CD4-positive, alpha-beta T cell (primary cell): ENCODE measurements around the gene IMPDH2. TPM values are rescaled to one million over a fixed set of nuclear protein-coding genes. Genes with fewer than 3 reads are reported as not detected.

ENCODE experiments used
- ATAC-seq: fragments of 200-7000 bp; cut with Tn5 transposase; one replicate; pipeline ENCODE4 v1.10.0; 2022; ENCODE audit warnings: mild to moderate bottlenecking; ENCODE audit not compliant: poor library complexity
- CTCF ChIA-PET: fragments of 350-600 bp; sonication (Branson Sonifier 250); formaldehyde crosslinking; loops from one replicate; lab custom pipeline; 2021; ENCODE audit warnings: antibody characterized with exemption, inconsistent platforms; lab: Charles Lee
- POLR2A ChIA-PET: fragments of 350-600 bp; sonication (Branson Sonifier 250); formaldehyde crosslinking; loops from one replicate; lab custom pipeline; 2021; ENCODE audit warnings: antibody characterized with exemption, inconsistent platforms; lab: Charles Lee
- DNase-seq, 14 experiments: peaks; one replicate each; pipeline ENCODE4 v3.0.0-alpha.2; 2013 to 2020; ENCODE audit warnings: mixed read lengths in 2 of 14
- H3K27ac ChIP-seq, 2 donors: one replicate each; pipeline versions ENCODE4 v1.5.1 to v1.7.0; 2013; ENCODE audit warnings: low read length in 2 of 2, low read depth in 1 of 2, mild to moderate bottlenecking in 1 of 2
- H3K27me3 ChIP-seq, 2 experiments: 1 replicate in 1 of 2; 2 replicates in 1 of 2; pipeline versions ENCODE4 v1.6.1 to v1.7.0; 2013; ENCODE audit warnings: low read length in 2 of 2, control low read depth in 1 of 2, mild to moderate bottlenecking in 1 of 2, moderate library complexity in 1 of 2; ENCODE audit not compliant: insufficient read depth in 2 of 2, control insufficient read depth in 1 of 2
- H3K36me3 ChIP-seq: one replicate; pipeline ENCODE4 v1.6.1; 2013; ENCODE audit warnings: low read length, control low read depth; ENCODE audit not compliant: insufficient read depth
- H3K4me1 ChIP-seq: one replicate; pipeline ENCODE4 v1.6.1; 2013; ENCODE audit warnings: low read length, control low read depth; ENCODE audit not compliant: insufficient read depth
- H3K4me3 ChIP-seq: one replicate; pipeline ENCODE4 v1.5.1; 2013; ENCODE audit warnings: mild to moderate bottlenecking, low read length, moderate library complexity
- H3K9me3 ChIP-seq, 2 experiments: 1 replicate in 1 of 2; 2 replicates in 1 of 2; pipeline versions ENCODE4 v1.6.1 to v1.7.0; 2013; ENCODE audit warnings: low read length in 2 of 2, mild to moderate bottlenecking in 2 of 2, control low read depth in 1 of 2, moderate library complexity in 1 of 2; ENCODE audit not compliant: control insufficient read depth in 1 of 2, insufficient read depth in 1 of 2
- H3K27ac Mint-ChIP-seq: one replicate; pipeline ENCODE4 v1.8.0; 2020; ENCODE audit warnings: mixed read lengths
- H3K27me3 Mint-ChIP-seq: one replicate; pipeline ENCODE4 v1.8.0; 2021; ENCODE audit warnings: mixed read lengths
- H3K36me3 Mint-ChIP-seq: one replicate; pipeline ENCODE4 v1.8.0; 2021; ENCODE audit warnings: low read depth, mixed read lengths
- H3K4me1 Mint-ChIP-seq: one replicate; pipeline ENCODE4 v1.8.0; 2021; ENCODE audit warnings: low read depth, mixed read lengths
- H3K4me3 Mint-ChIP-seq: one replicate; pipeline ENCODE4 v1.8.0; 2020; ENCODE audit warnings: mild to moderate bottlenecking, mixed read lengths
- H3K9me3 Mint-ChIP-seq: one replicate; pipeline ENCODE4 v1.8.0; 2020; ENCODE audit warnings: mixed read lengths
- CTCF ChIP-seq: fragments of 200-600 bp; IDR thresholded peaks from one replicate; pipeline ENCODE4 v1.8.0; 2022; ENCODE audit warnings: antibody characterized with exemption, mild to moderate bottlenecking
- intact Hi-C, 2 experiments: fragments of 100-400 bp; cut with DNase I in 1 of 2; cut with micrococcal nuclease in 1 of 2; formaldehyde crosslinking; loops; one replicate each; pipeline versions ENCODE4 v1.15.1 to v1.9.0; 2023 to 2025; cut with DNase I, micrococcal nuclease
- total RNA-seq, 174 experiments: library from RNA in 2 of 174; stranded (reverse) in 2 of 174; gene quantifications; one replicate each; pipeline ENCODE4 v1.2.3 and lab custom pipeline; 2021 to 2026

IMPDH2 gene
- total RNA-seq, 2 experiments from 2014 or later, result 133 to 135 TPM

GRCh38 chr3:49016414-49017228 lies 12.6 kb downstream of the IMPDH2 start:
- Histone ChIP-seq H3K27me3 (no peaks in the 10 kb centered on the region), H3K27ac (peak overlapping the region in 1 of 2 donors; percentile 52), H3K4me3 (no peak overlapping the region), H3K4me1 (peaks cover 37% of the 10 kb centered on the region), H3K9me3 (no peaks in the 10 kb centered on the region), H3K36me3 (peaks cover 34% of the 10 kb centered on the region)
- CTCF ChIA-PET, result interaction anchor here (1.7 to 6.5 kb wide), 2 partner anchors 9 to 28 kb away, joined by 9 to 53 read pairs; partner anchors contain the start of genes P4HTM and WDR6
- Mint-ChIP-seq H3K4me1 (peaks cover 37% of the 10 kb centered on the region), H3K36me3 (peaks cover 46% of the 10 kb centered on the region), H3K4me3 (peak overlapping the region; percentile 91), H3K27ac (peak overlapping the region; percentile 90), H3K27me3 (no peaks in the 10 kb centered on the region), H3K9me3 (no peaks in the 10 kb centered on the region)
- DNase-seq, result no peak
- ATAC-seq, result no peak
- POLR2A ChIA-PET, result interaction anchor here (0.8 to 12.0 kb wide), 7 partner anchors 10 to 77 kb away, joined by 4 to 331 read pairs (median 10); partner anchors contain the start of genes IMPDH2, P4HTM, QRICH1 and WDR6
- intact Hi-C loops, result no loop called here
- no peak for TF ChIP-seq CTCF

- H3K9me3 ChIP-seq, result no peaks in the 10 kb centered on the region
- peaks cover 36% of the 10 kb centered on the region for H3K4me1 ChIP-seq
- no peaks in the 10 kb centered on the region for H3K27me3 ChIP-seq
- Mint-ChIP-seq H3K4me1 (peaks cover 32% of the 10 kb centered on the region), H3K36me3 (peaks cover 45% of the 10 kb centered on the region), H3K4me3 (peak overlapping the region; percentile 67), H3K27ac (no peak overlapping the region), H3K9me3 (no peaks in the 10 kb centered on the region), H3K27me3 (no peaks in the 10 kb centered on the region)
- intact Hi-C loops, result no loop called here
- DNase-seq (no peak), ATAC-seq (no peak)
- peaks cover 40% of the 10 kb centered on the region for H3K36me3 ChIP-seq
- no peak for TF ChIP-seq CTCF
- no peak overlapping the region for H3K27ac ChIP-seq
- H3K4me3 ChIP-seq, result no peak overlapping the region
- POLR2A ChIA-PET, result interaction anchor here (1.2 to 12.0 kb wide), 2 partner anchors 9 to 26 kb away, joined by 5 to 331 read pairs; partner anchors contain the start of genes P4HTM and WDR6
- CTCF ChIA-PET, result interaction anchor here (1.7 to 6.5 kb wide), 2 partner anchors 8 to 27 kb away, joined by 9 to 53 read pairs; partner anchors contain the start of genes P4HTM and WDR6
These were observed 13.4 kb downstream of the IMPDH2 start for GRCh38 chr3:49015765-49016164.

GRCh38 chr3:49015072-49015471 lies 14.1 kb downstream of the IMPDH2 start:
- Histone ChIP-seq H3K36me3 (peaks cover 40% of the 10 kb centered on the region), H3K27me3 (no peaks in the 10 kb centered on the region), H3K9me3 (no peaks in the 10 kb centered on the region), H3K4me1 (peaks cover 29% of the 10 kb centered on the region), H3K27ac (no peak overlapping the region), H3K4me3 (no peak overlapping the region)
- TF ChIP-seq CTCF, result no peak
- intact Hi-C loops, result no loop called here
- peaks cover 27% of the 10 kb centered on the region for H3K4me1 Mint-ChIP-seq
- no peaks in the 10 kb centered on the region for H3K27me3 Mint-ChIP-seq
- peak overlapping the region; percentile 67 for H3K4me3 Mint-ChIP-seq
- DNase-seq (no peak), ATAC-seq (no peak)
- peaks cover 45% of the 10 kb centered on the region for H3K36me3 Mint-ChIP-seq
- POLR2A ChIA-PET, result no interaction called here
- H3K27ac Mint-ChIP-seq, result peak overlapping the region; percentile 19
- CTCF ChIA-PET, result interaction anchor here (1.5 to 6.5 kb wide), 2 partner anchors 26 to 79 kb away, joined by 6 to 53 read pairs; partner anchors contain the start of genes P4HTM and QRICH1
- no peaks in the 10 kb centered on the region for H3K9me3 Mint-ChIP-seq
